Measurements from ENCODE around the gene TMEM170B.
"Not testable (repeated sequence)": the region's sequence is repeated elsewhere in the genome, so short reads cannot be mapped to it uniquely, and the experiment has no call there.

The TMEM170B gene

DNA sequence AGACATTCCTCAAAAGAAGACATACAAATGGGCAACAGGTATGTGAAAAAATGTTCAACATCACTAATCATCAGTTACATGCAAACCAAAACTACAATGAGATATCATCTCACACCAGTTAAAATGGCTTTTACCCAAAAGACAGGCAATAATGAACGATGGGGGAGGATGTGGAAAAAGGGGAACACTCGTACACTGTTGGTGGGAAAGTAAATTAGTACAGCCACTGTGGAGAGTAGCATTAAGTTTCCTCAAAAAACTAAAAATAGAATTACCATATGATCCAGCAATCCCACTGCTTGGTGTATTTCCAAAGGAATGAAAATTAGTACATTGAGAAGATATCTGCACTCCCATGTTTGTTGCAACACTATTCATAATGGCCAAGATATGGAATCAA, 8.6 kb upstream of the TMEM170B start:
- Histone ChIP-seq H3K36me3 (ENCODE audit: control insufficient read depth, insufficient read depth, low read length) (no peaks in the 10 kb centered on the region), H3K4me3 (ENCODE audit: insufficient read depth, low read depth, low read length, poor library complexity, severe bottlenecking) (no peak overlapping the region), H3K9me3 (ENCODE audit: control insufficient read depth, low read length) (no peaks in the 10 kb centered on the region), H3K4me1 (ENCODE audit: control insufficient read depth, insufficient read depth, low read length, poor library complexity, severe bottlenecking) (no peaks in the 10 kb centered on the region), H3K27me3 (replicated peaks; ENCODE audit: control insufficient read depth, insufficient read depth, low read length, poor library complexity, severe bottlenecking) (no peaks in the 10 kb centered on the region), H3K27ac (ENCODE audit: insufficient read depth, low read length, poor library complexity, severe bottlenecking) (no peak overlapping the region)
- no peak for DNase-seq

- H3K36me3 ChIP-seq (ENCODE audit: control insufficient read depth, insufficient read depth, low read length): no peaks in the 10 kb centered on the region
- H3K27ac ChIP-seq (ENCODE audit: insufficient read depth, low read length, poor library complexity, severe bottlenecking): no peak overlapping the region
- no peak for DNase-seq
- no peak overlapping the region for H3K4me3 ChIP-seq (ENCODE audit: insufficient read depth, low read depth, low read length, poor library complexity, severe bottlenecking)
- peaks cover 4% of the 10 kb centered on the region for H3K4me1 ChIP-seq (ENCODE audit: control insufficient read depth, insufficient read depth, low read length, poor library complexity, severe bottlenecking)
- no peaks in the 10 kb centered on the region for H3K27me3 ChIP-seq (replicated peaks; ENCODE audit: control insufficient read depth, insufficient read depth, low read length, poor library complexity, severe bottlenecking)
- H3K9me3 ChIP-seq (ENCODE audit: control insufficient read depth, low read length): no peaks in the 10 kb centered on the region
Observed at GRCh38 chr6:11532097-11532496, 5.5 kb upstream of the TMEM170B start.

DNA sequence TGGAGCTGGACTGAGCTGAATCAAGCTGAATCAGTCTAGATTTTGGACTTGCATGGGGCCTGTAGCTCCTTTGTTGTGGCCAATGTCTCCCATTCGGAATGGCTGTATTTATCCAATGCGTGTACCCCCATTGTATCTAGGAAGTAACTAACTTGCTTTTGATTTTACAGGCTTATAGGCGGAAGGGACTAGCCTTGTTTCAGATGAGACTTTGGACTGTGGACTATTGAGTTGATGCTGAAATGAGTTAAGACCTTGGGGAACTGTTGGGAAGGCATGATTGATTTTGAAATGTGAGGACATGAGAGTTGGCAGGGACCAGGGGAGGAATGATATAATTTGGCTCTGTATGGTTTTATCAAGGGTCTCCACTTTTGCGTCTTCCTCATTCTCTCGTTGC, 3.0 kb upstream of the TMEM170B start:
- Histone ChIP-seq H3K4me3 (ENCODE audit: insufficient read depth, low read depth, low read length, poor library complexity, severe bottlenecking) (no peak overlapping the region), H3K27me3 (replicated peaks; ENCODE audit: control insufficient read depth, insufficient read depth, low read length, poor library complexity, severe bottlenecking) (no peaks in the 10 kb centered on the region), H3K36me3 (ENCODE audit: control insufficient read depth, insufficient read depth, low read length) (no peaks in the 10 kb centered on the region), H3K4me1 (ENCODE audit: control insufficient read depth, insufficient read depth, low read length, poor library complexity, severe bottlenecking) (peaks cover 5% of the 10 kb centered on the region), H3K27ac (ENCODE audit: insufficient read depth, low read length, poor library complexity, severe bottlenecking) (no peak overlapping the region), H3K9me3 (ENCODE audit: control insufficient read depth, low read length) (no peaks in the 10 kb centered on the region)
- no peak for DNase-seq

GRCh38 chr6:11535801-11536230, 1.7 kb upstream of the TMEM170B start:
- Histone ChIP-seq H3K9me3 (ENCODE audit: control insufficient read depth, low read length) (no peaks in the 10 kb centered on the region), H3K4me1 (ENCODE audit: control insufficient read depth, insufficient read depth, low read length, poor library complexity, severe bottlenecking) (peaks cover 5% of the 10 kb centered on the region), H3K4me3 (ENCODE audit: insufficient read depth, low read depth, low read length, poor library complexity, severe bottlenecking) (no peak overlapping the region), H3K36me3 (ENCODE audit: control insufficient read depth, insufficient read depth, low read length) (no peaks in the 10 kb centered on the region), H3K27me3 (replicated peaks; ENCODE audit: control insufficient read depth, insufficient read depth, low read length, poor library complexity, severe bottlenecking) (no peaks in the 10 kb centered on the region), H3K27ac (ENCODE audit: insufficient read depth, low read length, poor library complexity, severe bottlenecking) (no peak overlapping the region)
- DNase-seq: no peak

- Histone ChIP-seq H3K4me3 (ENCODE audit: insufficient read depth, low read depth, low read length, poor library complexity, severe bottlenecking) (peak overlapping the region; percentile 74), H3K27me3 (replicated peaks; ENCODE audit: control insufficient read depth, insufficient read depth, low read length, poor library complexity, severe bottlenecking) (no peaks in the 10 kb centered on the region), H3K27ac (ENCODE audit: insufficient read depth, low read length, poor library complexity, severe bottlenecking) (peak overlapping the region; percentile 51), H3K36me3 (ENCODE audit: control insufficient read depth, insufficient read depth, low read length) (no peaks in the 10 kb centered on the region), H3K4me1 (ENCODE audit: control insufficient read depth, insufficient read depth, low read length, poor library complexity, severe bottlenecking) (peaks cover 5% of the 10 kb centered on the region), H3K9me3 (ENCODE audit: control insufficient read depth, low read length) (no peaks in the 10 kb centered on the region)
- DNase-seq: no peak
Observed at GRCh38 chr6:11536795-11537194, 754 bp upstream of the TMEM170B start.

DNA sequence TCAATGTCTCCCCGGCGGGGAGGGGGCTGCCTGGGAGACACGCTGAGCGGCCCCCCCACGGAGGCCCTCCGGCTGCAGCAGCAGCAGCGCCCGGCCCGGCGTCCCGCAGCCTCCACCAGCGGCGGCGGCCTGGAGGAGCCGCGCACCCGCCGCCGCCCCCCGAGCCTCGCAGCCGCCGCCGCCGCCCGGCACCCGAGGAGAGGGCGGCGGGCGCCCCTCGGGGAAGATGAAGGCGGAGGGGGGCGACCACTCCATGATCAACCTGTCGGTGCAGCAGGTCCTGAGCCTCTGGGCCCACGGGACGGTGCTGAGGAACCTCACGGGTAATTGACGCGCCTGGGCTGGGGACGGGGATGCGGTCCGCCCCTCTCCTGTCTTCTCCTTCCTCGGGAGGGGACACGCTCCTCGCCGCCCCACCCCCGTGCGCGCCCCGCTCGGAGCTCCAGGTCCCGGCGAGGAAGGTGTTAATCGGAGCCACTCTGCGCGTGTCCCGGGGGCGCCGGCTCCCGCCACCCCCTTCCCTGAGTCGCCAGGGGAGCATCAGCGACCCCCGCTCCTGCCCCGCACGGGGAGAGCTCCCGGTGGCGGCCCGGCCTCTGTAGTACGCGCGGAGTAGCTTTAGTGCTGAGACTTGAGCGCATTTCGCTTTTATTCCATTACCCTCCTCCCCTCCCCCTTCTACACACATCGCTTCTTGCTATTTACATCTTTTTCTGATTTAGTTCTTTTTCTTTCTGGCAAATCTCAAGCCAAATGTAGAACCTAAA, 686 bp downstream of the TMEM170B start:
- Histone ChIP-seq H3K27ac (ENCODE audit: insufficient read depth, low read length, poor library complexity, severe bottlenecking) (peak overlapping the region; percentile 56), H3K27me3 (replicated peaks; ENCODE audit: control insufficient read depth, insufficient read depth, low read length, poor library complexity, severe bottlenecking) (no peaks in the 10 kb centered on the region), H3K9me3 (ENCODE audit: control insufficient read depth, low read length) (no peaks in the 10 kb centered on the region), H3K4me1 (ENCODE audit: control insufficient read depth, insufficient read depth, low read length, poor library complexity, severe bottlenecking) (peaks cover 5% of the 10 kb centered on the region), H3K4me3 (ENCODE audit: insufficient read depth, low read depth, low read length, poor library complexity, severe bottlenecking) (peak overlapping the region; percentile 74), H3K36me3 (ENCODE audit: control insufficient read depth, insufficient read depth, low read length) (no peaks in the 10 kb centered on the region)
- peak in 2 of 3 donors; percentile 3 to 6 for DNase-seq

DNA sequence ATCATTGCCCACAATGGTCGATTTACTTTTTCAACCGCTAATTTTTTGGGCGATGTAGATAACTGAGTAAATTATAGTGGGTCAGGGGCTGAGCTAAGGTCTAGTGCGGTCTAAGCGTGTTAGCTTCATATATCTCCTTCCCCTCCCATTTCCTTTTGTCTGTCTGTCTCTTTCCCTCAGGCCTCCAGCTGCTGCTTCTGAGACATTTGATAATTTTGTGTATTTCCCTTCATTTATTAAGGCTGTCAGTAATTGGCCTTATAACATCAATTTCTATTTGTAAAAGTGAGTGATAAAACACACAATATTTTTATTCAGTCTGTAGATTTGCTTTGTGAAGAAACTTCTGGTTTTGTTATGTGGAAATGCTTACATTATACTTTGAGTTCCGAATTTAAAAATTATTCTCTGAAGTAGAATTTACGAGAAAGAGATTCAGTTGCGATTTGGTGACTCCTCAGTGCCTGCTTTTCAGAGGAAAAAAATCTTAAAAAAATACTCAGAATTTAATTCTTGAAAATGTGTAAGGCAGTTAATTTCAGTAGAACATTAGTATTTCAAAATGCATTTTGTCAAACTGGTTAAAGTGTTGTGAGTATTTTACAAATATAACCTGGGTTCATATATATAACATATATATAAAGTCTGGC, 1.4 kb downstream of the TMEM170B start:
- Histone ChIP-seq H3K27me3 (replicated peaks; ENCODE audit: control insufficient read depth, insufficient read depth, low read length, poor library complexity, severe bottlenecking) (no peaks in the 10 kb centered on the region), H3K27ac (ENCODE audit: insufficient read depth, low read length, poor library complexity, severe bottlenecking) (no peak overlapping the region), H3K4me3 (ENCODE audit: insufficient read depth, low read depth, low read length, poor library complexity, severe bottlenecking) (peak overlapping the region; percentile 74), H3K36me3 (ENCODE audit: control insufficient read depth, insufficient read depth, low read length) (no peaks in the 10 kb centered on the region), H3K4me1 (ENCODE audit: control insufficient read depth, insufficient read depth, low read length, poor library complexity, severe bottlenecking) (peaks cover 5% of the 10 kb centered on the region), H3K9me3 (ENCODE audit: control insufficient read depth, low read length) (no peaks in the 10 kb centered on the region)
- DNase-seq: no peak

DNA sequence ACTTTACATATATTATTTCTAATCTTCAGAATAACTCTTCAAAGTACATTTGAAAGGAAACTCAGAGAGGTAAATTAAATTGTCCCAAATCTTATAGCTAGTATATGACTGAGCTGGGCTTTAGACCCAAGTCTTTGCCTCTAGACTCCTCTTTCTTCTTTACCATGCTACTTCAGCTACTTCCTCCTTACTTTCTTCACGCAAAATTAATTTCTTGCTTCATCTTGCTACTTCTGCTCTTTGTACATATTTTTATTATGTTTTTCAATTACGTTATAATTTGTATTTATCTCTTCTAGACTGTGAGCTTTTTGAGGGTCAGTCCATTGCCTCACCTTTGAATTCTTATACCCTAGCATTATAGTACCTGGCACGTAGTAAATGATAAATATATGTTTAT, 5.3 kb downstream of the TMEM170B start:
- Histone ChIP-seq H3K4me3 (ENCODE audit: insufficient read depth, low read depth, low read length, poor library complexity, severe bottlenecking) (no peak overlapping the region), H3K27me3 (replicated peaks; ENCODE audit: control insufficient read depth, insufficient read depth, low read length, poor library complexity, severe bottlenecking) (no peaks in the 10 kb centered on the region), H3K4me1 (ENCODE audit: control insufficient read depth, insufficient read depth, low read length, poor library complexity, severe bottlenecking) (no peaks in the 10 kb centered on the region), H3K27ac (ENCODE audit: insufficient read depth, low read length, poor library complexity, severe bottlenecking) (no peak overlapping the region), H3K9me3 (ENCODE audit: control insufficient read depth, low read length) (no peaks in the 10 kb centered on the region), H3K36me3 (ENCODE audit: control insufficient read depth, insufficient read depth, low read length) (no peaks in the 10 kb centered on the region)
- DNase-seq: no peak

DNA sequence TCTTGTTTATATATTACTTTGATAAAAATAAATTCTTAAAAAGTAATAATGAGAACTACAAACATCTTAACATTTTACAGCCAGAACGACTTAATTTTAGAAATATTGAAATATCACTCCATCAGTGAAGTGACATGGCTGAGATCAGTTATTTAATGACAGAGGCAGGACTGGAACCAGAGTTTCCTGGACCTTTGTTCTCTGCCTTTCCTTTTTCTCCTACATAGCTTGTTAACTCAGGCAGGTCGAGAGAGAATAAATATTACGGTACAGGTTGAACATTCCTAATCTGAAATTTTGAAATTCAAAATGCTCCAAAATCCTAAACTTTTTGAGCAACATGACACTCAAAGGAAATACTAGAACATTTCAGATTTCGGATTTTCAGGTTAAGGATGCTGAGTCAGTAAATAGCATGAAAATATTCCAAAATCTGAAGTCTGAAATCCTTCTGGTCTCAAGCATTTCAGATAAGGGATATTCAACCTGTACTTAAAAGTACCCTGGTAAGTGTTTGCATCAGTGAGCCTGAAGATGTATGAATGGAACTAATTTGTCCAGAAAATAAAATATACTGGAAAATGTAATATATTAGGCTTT, 6.5 kb downstream of the TMEM170B start:
- DNase-seq: no peak
- H3K36me3 ChIP-seq (ENCODE audit: control insufficient read depth, insufficient read depth, low read length): no peaks in the 10 kb centered on the region
- H3K27me3 ChIP-seq (replicated peaks; ENCODE audit: control insufficient read depth, insufficient read depth, low read length, poor library complexity, severe bottlenecking): no peaks in the 10 kb centered on the region
- no peaks in the 10 kb centered on the region for H3K4me1 ChIP-seq (ENCODE audit: control insufficient read depth, insufficient read depth, low read length, poor library complexity, severe bottlenecking)
- H3K9me3 ChIP-seq (ENCODE audit: control insufficient read depth, low read length): no peaks in the 10 kb centered on the region
- H3K4me3 ChIP-seq (ENCODE audit: insufficient read depth, low read depth, low read length, poor library complexity, severe bottlenecking): no peak overlapping the region
- no peak overlapping the region for H3K27ac ChIP-seq (ENCODE audit: insufficient read depth, low read length, poor library complexity, severe bottlenecking)

- not testable (repeated sequence) for H3K4me3 ChIP-seq (ENCODE audit: insufficient read depth, low read depth, low read length, poor library complexity, severe bottlenecking); DNase-seq; H3K9me3 ChIP-seq (ENCODE audit: control insufficient read depth, low read length); H3K4me1 ChIP-seq (ENCODE audit: control insufficient read depth, insufficient read depth, low read length, poor library complexity, severe bottlenecking); H3K27me3 ChIP-seq (replicated peaks; ENCODE audit: control insufficient read depth, insufficient read depth, low read length, poor library complexity, severe bottlenecking); H3K27ac ChIP-seq (ENCODE audit: insufficient read depth, low read length, poor library complexity, severe bottlenecking); H3K36me3 ChIP-seq (ENCODE audit: control insufficient read depth, insufficient read depth, low read length)
Observed at GRCh38 chr6:11547846-11548245, 10.3 kb downstream of the TMEM170B start.

All from effector memory CD4-positive, alpha-beta T cell (primary cell).